Islet of Langerhans (tissue), 1 donor: ENCODE data around the gene IARS1.

Experiments
- FAIRE-seq: peaks from one replicate; lab custom pipeline; 2011; peaks lifted over from hg19 to GRCh38; lab: Jason Lieb, UNC

Gene IARS1

GRCh38 chr9:92293452-92294296 is at the start of gene IARS1:
Gene IARS1, minus strand, starts transcription at chr9:92293697. Its CDS starts 4,278 bp downstream, at chr9:92289419.
- peak; percentile 79 for FAIRE-seq

GRCh38 chr9:92342825-92343488 is 49.5 kb upstream of the IARS1 start:
- FAIRE-seq, result no peak

GRCh38 chr9:92341578-92341977 is 48.1 kb upstream of the IARS1 start:
- FAIRE-seq, result no peak

- no peak for FAIRE-seq
These were observed 39.8 kb upstream of the IARS1 start for GRCh38 chr9:92333282-92333634.

- no peak for FAIRE-seq
These were observed 39.2 kb upstream of the IARS1 start for GRCh38 chr9:92332577-92333281.

GRCh38 chr9:92328225-92328624 is 34.7 kb upstream of the IARS1 start:
- no peak for FAIRE-seq

- no peak for FAIRE-seq
These were observed 33.9 kb upstream of the IARS1 start for GRCh38 chr9:92327283-92327850.

- FAIRE-seq, result no peak
These were observed 32.5 kb upstream of the IARS1 start for GRCh38 chr9:92325991-92326500.

GRCh38 chr9:92325269-92325990 is 31.9 kb upstream of the IARS1 start, which contains the start of the genes CENPP and NOL8:
Gene CENPP, plus strand, starts transcription at chr9:92325953.
Gene NOL8, minus strand, starts transcription at chr9:92325350. Its CDS starts 1,189 bp downstream, at chr9:92324161.
- FAIRE-seq, result peak; percentile 60

GRCh38 chr9:92324889-92325268 is 31.4 kb upstream of the IARS1 start:
- FAIRE-seq, result no peak

GRCh38 chr9:92324431-92324830 is 30.9 kb upstream of the IARS1 start:
- no peak for FAIRE-seq

- FAIRE-seq, result peak; percentile 21
These were observed 22.0 kb upstream of the IARS1 start for GRCh38 chr9:92315456-92315855.

GRCh38 chr9:92313624-92314012 is 20.1 kb upstream of the IARS1 start:
- FAIRE-seq, result no peak

- no peak for FAIRE-seq
These were observed 19.6 kb upstream of the IARS1 start for GRCh38 chr9:92312887-92313623.

- peak; percentile 90 for FAIRE-seq
These were observed 17.1 kb upstream of the IARS1 start for GRCh38 chr9:92310562-92310961.

- no peak for FAIRE-seq
These were observed 15.4 kb upstream of the IARS1 start for GRCh38 chr9:92308893-92309292.

- no peak for FAIRE-seq
These were observed 7.4 kb upstream of the IARS1 start for GRCh38 chr9:92300936-92301335.

- no peak for FAIRE-seq
These were observed 5.6 kb upstream of the IARS1 start for GRCh38 chr9:92299116-92299515.

- no peak for FAIRE-seq
These were observed 4.5 kb upstream of the IARS1 start for GRCh38 chr9:92298036-92298435.

GRCh38 chr9:92297611-92298010 is 4.1 kb upstream of the IARS1 start:
- no peak for FAIRE-seq

- no peak for FAIRE-seq
These were observed 2.3 kb upstream of the IARS1 start for GRCh38 chr9:92295827-92296258.
